Mesenteric fat pad (tissue), 1 donor: ENCODE results near the gene JAZF1. TPM values are rescaled to one million over a fixed set of nuclear protein-coding genes. Genes with fewer than 3 reads are reported as not detected.

Source experiments
- DNase-seq: peaks from one replicate; pipeline ENCODE4 v3.0.0-alpha.2; 2020; ENCODE audit warnings: low spot score
- total RNA-seq: library from RNA; stranded (reverse); fragmentation: NEBNext Ultra II Directional; extraction: Animal tissue kit (Norgen Biotek cat#: 25700); gene quantifications from one replicate; pipeline ENCODE4 v1.2.1, GENCODE V29; 2021
- donor health status: DM: yes; HTN: yes; CAD: no.

The JAZF1 gene
- total RNA-seq, 1 donor from 2014 or later, result 27.7 TPM

GRCh38 chr7:28192786-28193585, 12.4 kb upstream of the JAZF1 start:
- no peak for DNase-seq

GRCh38 chr7:28191751-28192150, 11.2 kb upstream of the JAZF1 start:
- DNase-seq, result no peak

- DNase-seq, result no peak
These were observed 10.6 kb upstream of the JAZF1 start for GRCh38 chr7:28191184-28191583.

- no peak for DNase-seq
These were observed 9.6 kb upstream of the JAZF1 start for GRCh38 chr7:28190077-28190710.

GRCh38 chr7:28187012-28187411, 6.4 kb upstream of the JAZF1 start:
- DNase-seq, result no peak

GRCh38 chr7:28183627-28184026, 3.0 kb upstream of the JAZF1 start:
- DNase-seq, result no peak

GRCh38 chr7:28182071-28182471, 1.5 kb upstream of the JAZF1 start:
- DNase-seq, result no peak

- no peak for DNase-seq
These were observed 821 bp upstream of the JAZF1 start for GRCh38 chr7:28181416-28181815.

GRCh38 chr7:28180031-28180363, 598 bp downstream of the JAZF1 start:
- DNase-seq, result no peak

GRCh38 chr7:28179120-28180030, 1.2 kb downstream of the JAZF1 start:
- DNase-seq, result peak; percentile 91

GRCh38 chr7:28178599-28178998, 2.0 kb downstream of the JAZF1 start:
- no peak for DNase-seq

GRCh38 chr7:28177836-28178235, 2.8 kb downstream of the JAZF1 start:
- no peak for DNase-seq

- no peak for DNase-seq
These were observed 4.0 kb downstream of the JAZF1 start for GRCh38 chr7:28176645-28177044.

- no peak for DNase-seq
These were observed 4.4 kb downstream of the JAZF1 start for GRCh38 chr7:28176174-28176573.

GRCh38 chr7:28174901-28175661, 5.5 kb downstream of the JAZF1 start:
- no peak for DNase-seq

- DNase-seq, result no peak
These were observed 6.2 kb downstream of the JAZF1 start for GRCh38 chr7:28174442-28174841.

- no peak for DNase-seq
These were observed 7.1 kb downstream of the JAZF1 start for GRCh38 chr7:28173531-28173930.

- no peak for DNase-seq
These were observed 7.6 kb downstream of the JAZF1 start for GRCh38 chr7:28172958-28173357.

- no peak for DNase-seq
These were observed 9.9 kb downstream of the JAZF1 start for GRCh38 chr7:28170701-28171100.

- no peak for DNase-seq
These were observed 11.4 kb downstream of the JAZF1 start for GRCh38 chr7:28169230-28169629.
